Vagina (tissue), 2 donors: ENCODE data around the gene TNK2.

Source experiments
- POLR2AphosphoS5 ChIP-seq, 2 donors: sonication (generic); formaldehyde crosslinking; IDR thresholded peaks; one replicate each; pipeline ENCODE4 v1.9.0; 2017; ENCODE audit warnings: antibody characterized with exemption in 2 of 2, mild to moderate bottlenecking in 2 of 2, low read depth in 1 of 2; ENCODE audit not compliant: insufficient read depth in 1 of 2
- TF ChIP-seq, protein P1 (sequence below), 3 experiments: fragments of 450-650 bp in 2 of 3; fragments of 200-600 bp in 1 of 3; sonication (generic) in 1 of 3; IDR thresholded peaks; one replicate each; pipeline ENCODE4 v1.5.1; 2017 to 2019; ENCODE audit warnings: antibody characterized with exemption in 3 of 3, mild to moderate bottlenecking in 2 of 3, moderate library complexity in 2 of 3

GRCh38 chr3:195815169-195815771 is 93.1 kb downstream of the TNK2 start:
- TF ChIP-seq, protein P1, sequence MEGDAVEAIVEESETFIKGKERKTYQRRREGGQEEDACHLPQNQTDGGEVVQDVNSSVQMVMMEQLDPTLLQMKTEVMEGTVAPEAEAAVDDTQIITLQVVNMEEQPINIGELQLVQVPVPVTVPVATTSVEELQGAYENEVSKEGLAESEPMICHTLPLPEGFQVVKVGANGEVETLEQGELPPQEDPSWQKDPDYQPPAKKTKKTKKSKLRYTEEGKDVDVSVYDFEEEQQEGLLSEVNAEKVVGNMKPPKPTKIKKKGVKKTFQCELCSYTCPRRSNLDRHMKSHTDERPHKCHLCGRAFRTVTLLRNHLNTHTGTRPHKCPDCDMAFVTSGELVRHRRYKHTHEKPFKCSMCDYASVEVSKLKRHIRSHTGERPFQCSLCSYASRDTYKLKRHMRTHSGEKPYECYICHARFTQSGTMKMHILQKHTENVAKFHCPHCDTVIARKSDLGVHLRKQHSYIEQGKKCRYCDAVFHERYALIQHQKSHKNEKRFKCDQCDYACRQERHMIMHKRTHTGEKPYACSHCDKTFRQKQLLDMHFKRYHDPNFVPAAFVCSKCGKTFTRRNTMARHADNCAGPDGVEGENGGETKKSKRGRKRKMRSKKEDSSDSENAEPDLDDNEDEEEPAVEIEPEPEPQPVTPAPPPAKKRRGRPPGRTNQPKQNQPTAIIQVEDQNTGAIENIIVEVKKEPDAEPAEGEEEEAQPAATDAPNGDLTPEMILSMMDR (IDR thresholded peaks at IDR 0.05): no peak
- no peak for TF ChIP-seq POLR2AphosphoS5 (IDR thresholded peaks at IDR 0.05; ENCODE audit: insufficient read depth in 1 of 2, low read depth in 1 of 2)
